Liver (tissue), 9 donors: ENCODE measurements around the gene TGFBR3. TPM values are rescaled to one million over a fixed set of nuclear protein-coding genes. Genes with fewer than 3 reads are reported as not detected.

Experiments
- DNase-seq: peaks from one replicate; pipeline ENCODE4 v3.0.0-alpha.2; 2017; ENCODE audit warnings: low spot score
- H3K27ac ChIP-seq, 2 donors: one replicate each; pipeline ENCODE4 v1.7.0; 2013; ENCODE audit warnings: inconsistent platforms in 2 of 2, low read length in 2 of 2, control low read depth in 1 of 2, low read depth in 1 of 2, mild to moderate bottlenecking in 1 of 2
- H3K27me3 ChIP-seq, 4 donors: one replicate each; pipeline versions ENCODE4 v1.6.1 to v1.7.0; 2013; ENCODE audit warnings: low read length in 3 of 4, inconsistent platforms in 1 of 4, mild to moderate bottlenecking in 1 of 4, moderate library complexity in 1 of 4; ENCODE audit not compliant: control insufficient read depth in 4 of 4, insufficient read depth in 4 of 4
- H3K36me3 ChIP-seq, 4 donors: one replicate each; pipeline versions ENCODE4 v1.6.1 to v1.7.0; 2013; ENCODE audit warnings: low read length in 3 of 4, mild to moderate bottlenecking in 3 of 4, low read depth in 1 of 4, moderate library complexity in 1 of 4; ENCODE audit not compliant: control insufficient read depth in 4 of 4, insufficient read depth in 3 of 4
- H3K4me1 ChIP-seq, 4 donors: one replicate each; pipeline versions ENCODE4 v1.6.1 to v1.7.0; 2013; ENCODE audit warnings: low read length in 3 of 4, mild to moderate bottlenecking in 3 of 4, moderate library complexity in 1 of 4; ENCODE audit not compliant: control insufficient read depth in 4 of 4, insufficient read depth in 4 of 4
- H3K4me3 ChIP-seq, 3 donors: one replicate each; pipeline versions ENCODE4 v1.6.1 to v1.7.0; 2013; ENCODE audit warnings: low read length in 3 of 3, control low read depth in 1 of 3, low read depth in 1 of 3, mild to moderate bottlenecking in 1 of 3
- H3K9ac ChIP-seq, 2 donors: one replicate each; pipeline ENCODE4 v1.7.0; 2013; ENCODE audit warnings: low read length in 2 of 2, mild to moderate bottlenecking in 2 of 2, moderate library complexity in 2 of 2, control low read depth in 1 of 2, low read depth in 1 of 2
- H3K9me3 ChIP-seq, 4 donors: one replicate each; pipeline versions ENCODE4 v1.6.1 to v1.7.0; 2013; ENCODE audit warnings: low read length in 3 of 4; ENCODE audit not compliant: control insufficient read depth in 4 of 4
- ATF3 ChIP-seq: IDR thresholded peaks from 2 replicates; pipeline ENCODE4 v1.6.1; 2016; ENCODE audit warnings: antibody characterized with exemption
- CTCF ChIP-seq: fragments of 150-350 bp; IDR thresholded peaks from 2 replicates; pipeline ENCODE4 v1.5.1; 2017; ENCODE audit warnings: improper control_type of control experiment, low read depth, low read length; ENCODE audit not compliant: missing input control
- EGR1 ChIP-seq, 2 donors: IDR thresholded peaks; 2 replicates each; pipeline ENCODE4 v1.6.1; 2016 to 2018; ENCODE audit warnings: antibody characterized with exemption in 2 of 2, low read depth in 2 of 2
- FOXA1 ChIP-seq: IDR thresholded peaks from 2 replicates; pipeline ENCODE4 v1.6.1; 2016; ENCODE audit warnings: antibody characterized with exemption
- FOXA2 ChIP-seq: IDR thresholded peaks from 2 replicates; pipeline ENCODE4 v1.6.1; 2016; ENCODE audit warnings: antibody characterized with exemption
- GABPA ChIP-seq, 2 donors: IDR thresholded peaks in 1 of 2; conservative IDR thresholded peaks in 1 of 2; 2 replicates each; pipeline ENCODE4 v1.6.1; 2016; ENCODE audit warnings: antibody characterized with exemption in 2 of 2, mild to moderate bottlenecking in 1 of 2, moderate library complexity in 1 of 2
- HNF4A ChIP-seq, 2 donors: conservative IDR thresholded peaks; 2 replicates each; pipeline ENCODE4 v1.6.1; 2016; ENCODE audit warnings: antibody characterized with exemption in 2 of 2, mild to moderate bottlenecking in 2 of 2
- HNF4G ChIP-seq: IDR thresholded peaks from 2 replicates; pipeline ENCODE4 v1.6.1; 2016; ENCODE audit warnings: antibody characterized with exemption
- JUND ChIP-seq, 2 donors: IDR thresholded peaks; 2 replicates each; pipeline ENCODE4 v1.6.1; 2016; ENCODE audit warnings: antibody characterized with exemption in 2 of 2
- MAX ChIP-seq: IDR thresholded peaks from 2 replicates; pipeline ENCODE4 v1.6.1; 2016; ENCODE audit warnings: antibody characterized with exemption
- NR2F2 ChIP-seq: IDR thresholded peaks from 2 replicates; pipeline ENCODE4 v1.6.1; 2016; ENCODE audit warnings: antibody characterized with exemption
- RAD21 ChIP-seq, 2 donors: IDR thresholded peaks; 2 replicates each; pipeline ENCODE4 v1.6.1; 2016; ENCODE audit warnings: antibody characterized with exemption in 2 of 2, mild to moderate bottlenecking in 2 of 2
- REST ChIP-seq: IDR thresholded peaks from 2 replicates; pipeline ENCODE4 v1.6.1; 2016; ENCODE audit warnings: antibody characterized with exemption, mild to moderate bottlenecking
- RXRA ChIP-seq, 2 donors: IDR thresholded peaks; 2 replicates each; pipeline ENCODE4 v1.6.1; 2017 to 2018; ENCODE audit warnings: antibody characterized with exemption in 2 of 2, mild to moderate bottlenecking in 1 of 2
- SP1 ChIP-seq: IDR thresholded peaks from 2 replicates; pipeline ENCODE4 v1.6.1; 2018; ENCODE audit warnings: antibody characterized with exemption, mild to moderate bottlenecking
- TAF1 ChIP-seq: conservative IDR thresholded peaks from 2 replicates; pipeline ENCODE4 v1.6.1; 2016; ENCODE audit warnings: antibody characterized with exemption, mild to moderate bottlenecking
- YY1 ChIP-seq: IDR thresholded peaks from 2 replicates; pipeline ENCODE4 v1.6.1; 2016; ENCODE audit warnings: antibody characterized with exemption, mild to moderate bottlenecking
- ZBTB33 ChIP-seq: IDR thresholded peaks from 2 replicates; pipeline ENCODE4 v1.6.1; 2016; ENCODE audit warnings: antibody characterized with exemption
- WGBS: extraction: QIAGEN DNeasy Blood & Tissue Kit; methylation state at CpG from one replicate; pipeline ENCODE4 v1.1.7; 2013; 5-methylcytosine and 5-hydroxymethylcytosine counted together
- polyA plus RNA-seq, 2 donors: library from polyadenylated mRNA; stranded (reverse) in 1 of 2; unstranded in 1 of 2; fragments of 200-250 nt in 1 of 2; fragments of >200 nt in 1 of 2; fragmentation: Nextera tagmentation in 1 of 2; extraction: Ambion mirVana in 1 of 2; gene quantifications; one replicate each; pipeline versions ENCODE4 v1.2.1 to v1.2.3, GENCODE V29; 2013 to 2015
- total RNA-seq, 2 donors: library from RNA; depleted of rRNA; stranded (reverse); fragments of >200 nt; gene quantifications; one replicate each; pipeline ENCODE4 v1.2.3, GENCODE V29; 2014
- donor health status: healthy.
- donor health status: healthy.
- donor health status: healthy.
- donor health status: healthy.
- donor health status: healthy.

TGFBR3 gene
- total and polyA plus RNA-seq, 4 donors = 6.1 to 19.3 (median 9.9) TPM

- WGBS = 34% methylated on average over 1 of the region's 1 CpG
These were observed 108.8 kb downstream of the TGFBR3 start for GRCh38 chr1:91777196-91777595.

GRCh38 chr1:91776068-91776794 is 109.7 kb downstream of the TGFBR3 start:
- no peak for DNase-seq
- no peaks in the 10 kb centered on the region for H3K27me3 ChIP-seq
- no peak overlapping the region for H3K4me3 ChIP-seq
- no peak overlapping the region for H3K9ac ChIP-seq
- H3K9me3 ChIP-seq = no peaks in the 10 kb centered on the region
- peak overlapping the region; percentile 75 to 76 for H3K27ac ChIP-seq
- WGBS = 28% methylated on average over 3 of the region's 3 CpGs
- no peaks in the 10 kb centered on the region for H3K36me3 ChIP-seq
- peaks cover 14 to 31% (median 23%) of the 10 kb centered on the region in 4 donors for H3K4me1 ChIP-seq
- TF ChIP-seq EGR1 (IDR thresholded peaks at IDR 0.05; ENCODE audit: low read depth in 2 of 2) (peak in 1 of 2 donors; percentile 19), YY1 (peak; percentile 79), HNF4G (peak; percentile 14), FOXA1 (no peak), TAF1 (no peak), CTCF (no peak), FOXA2 (no peak), HNF4A (conservative IDR thresholded peaks at IDR 0.05) (peak; percentile 59 to 70), MAX (peak; percentile 77), SP1 (no peak), NR2F2 (no peak), REST (peak; percentile 65), ZBTB33 (peak; percentile 57), ATF3 (no peak), RXRA (IDR thresholded peaks at IDR 0.05) (peak; percentile 46 to 90), JUND (IDR thresholded peaks at IDR 0.05) (peak in 1 of 2 donors; percentile 41), RAD21 (IDR thresholded peaks at IDR 0.05) (peak; percentile 40 to 47), GABPA (IDR thresholded peaks at IDR 0.05 in 1 of 2, conservative IDR thresholded peaks at IDR 0.05 in 1 of 2) (no peak)

More at GRCh38 chr1:91777196-91777595, 108.8 kb downstream of the TGFBR3 start:
- no peaks in the 10 kb centered on the region for H3K9me3 ChIP-seq
- no peaks in the 10 kb centered on the region for H3K36me3 ChIP-seq
- no peak for DNase-seq
- H3K4me1 ChIP-seq = peaks cover 14 to 31% (median 23%) of the 10 kb centered on the region in 4 donors
- no peaks in the 10 kb centered on the region for H3K27me3 ChIP-seq
- H3K4me3 ChIP-seq = no peak overlapping the region
- TF ChIP-seq TAF1 (no peak), EGR1 (IDR thresholded peaks at IDR 0.05; ENCODE audit: low read depth in 2 of 2) (no peak), ATF3 (no peak), HNF4A (conservative IDR thresholded peaks at IDR 0.05) (no peak), YY1 (no peak)
- H3K9ac ChIP-seq = no peak overlapping the region
- peak overlapping the region; percentile 75 to 76 for H3K27ac ChIP-seq
